GM18499 (cell line): ENCODE data around the gene LRRC49.
"Not testable (repeated sequence)": the region's sequence is repeated elsewhere in the genome, so short reads cannot be mapped to it uniquely, and the experiment has no call there.

Source experiments
- ATAC-seq: cut with Tn5 transposase; IDR thresholded peaks from one replicate; pipeline ENCODE4 v1.9.1; 2021; ENCODE audit warnings: moderate number of reproducible peaks; ENCODE audit not compliant: insufficient read depth, unreplicated experiment

The LRRC49 gene, protein sequence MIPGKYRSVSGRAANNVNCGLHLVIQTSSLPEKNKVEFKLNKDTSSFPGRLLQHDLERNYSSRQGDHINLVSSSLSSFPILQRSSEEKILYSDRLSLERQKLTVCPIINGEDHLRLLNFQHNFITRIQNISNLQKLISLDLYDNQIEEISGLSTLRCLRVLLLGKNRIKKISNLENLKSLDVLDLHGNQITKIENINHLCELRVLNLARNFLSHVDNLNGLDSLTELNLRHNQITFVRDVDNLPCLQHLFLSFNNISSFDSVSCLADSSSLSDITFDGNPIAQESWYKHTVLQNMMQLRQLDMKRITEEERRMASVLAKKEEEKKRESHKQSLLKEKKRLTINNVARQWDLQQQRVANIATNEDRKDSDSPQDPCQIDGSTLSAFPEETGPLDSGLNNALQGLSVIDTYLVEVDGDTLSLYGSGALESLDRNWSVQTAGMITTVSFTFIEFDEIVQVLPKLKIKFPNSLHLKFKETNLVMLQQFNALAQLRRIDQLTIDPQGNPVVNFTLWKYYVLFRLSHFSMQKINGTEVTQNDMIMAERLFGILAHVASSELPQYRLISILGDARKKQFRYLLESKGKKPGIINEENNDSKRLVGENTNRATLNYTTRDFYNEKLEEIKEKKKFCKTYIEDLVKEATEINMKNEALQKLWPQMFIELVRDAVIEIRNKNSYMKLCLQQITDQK

DNA sequence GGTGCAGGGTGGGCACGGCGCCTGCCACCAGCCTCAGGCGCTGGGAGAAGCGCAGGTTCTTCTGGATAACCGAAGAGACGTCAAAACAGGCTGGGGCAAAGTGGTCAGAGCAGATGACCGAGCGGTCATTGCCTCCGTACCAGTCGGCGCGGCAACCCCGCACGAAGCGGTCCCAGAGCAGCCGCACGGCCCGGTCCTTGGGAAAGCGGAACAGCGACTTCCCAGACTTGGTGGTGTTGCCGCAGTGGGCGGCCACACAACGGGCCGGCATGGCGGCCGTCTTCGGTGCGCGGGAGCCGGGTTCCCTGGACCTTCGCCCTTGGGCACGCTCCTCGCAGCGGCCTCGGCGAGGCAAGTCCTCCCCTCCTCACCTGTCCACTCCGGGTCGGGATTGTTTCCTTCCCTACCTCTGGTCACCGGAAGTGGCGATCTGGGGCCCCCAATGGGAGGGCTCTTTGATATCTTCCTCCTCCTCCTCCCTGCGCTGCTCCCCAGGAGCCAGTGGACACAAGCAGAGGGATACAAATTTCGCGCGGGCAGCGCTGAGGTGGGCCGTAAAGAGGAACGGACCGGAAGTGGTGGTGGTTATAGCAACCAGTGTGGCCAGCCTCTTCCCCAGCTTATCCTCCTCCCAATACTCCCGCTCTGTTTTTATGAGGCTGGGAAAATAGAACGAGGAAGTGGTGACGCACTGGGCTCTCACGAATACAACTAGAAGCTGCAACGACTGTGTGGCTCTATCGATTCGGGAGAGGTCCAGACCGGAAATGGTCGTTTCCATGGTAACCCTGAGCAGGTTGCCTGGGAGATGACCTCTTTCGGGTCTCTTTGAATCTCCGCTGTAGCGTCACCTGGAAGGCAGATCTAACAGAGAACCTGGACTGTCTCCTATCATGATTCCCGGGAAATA is at the start of gene LRRC49, which contains the start of gene THAP10:
TSS of gene LRRC49 (plus strand) at position 825 of the 910 bp plus-strand sequence. CDS start at position 894, 69 bp downstream.
TSS of gene THAP10 (minus strand) at position 432 of the 910 bp plus-strand sequence. CDS start at position 271, 161 bp downstream.
- no peak for ATAC-seq

DNA sequence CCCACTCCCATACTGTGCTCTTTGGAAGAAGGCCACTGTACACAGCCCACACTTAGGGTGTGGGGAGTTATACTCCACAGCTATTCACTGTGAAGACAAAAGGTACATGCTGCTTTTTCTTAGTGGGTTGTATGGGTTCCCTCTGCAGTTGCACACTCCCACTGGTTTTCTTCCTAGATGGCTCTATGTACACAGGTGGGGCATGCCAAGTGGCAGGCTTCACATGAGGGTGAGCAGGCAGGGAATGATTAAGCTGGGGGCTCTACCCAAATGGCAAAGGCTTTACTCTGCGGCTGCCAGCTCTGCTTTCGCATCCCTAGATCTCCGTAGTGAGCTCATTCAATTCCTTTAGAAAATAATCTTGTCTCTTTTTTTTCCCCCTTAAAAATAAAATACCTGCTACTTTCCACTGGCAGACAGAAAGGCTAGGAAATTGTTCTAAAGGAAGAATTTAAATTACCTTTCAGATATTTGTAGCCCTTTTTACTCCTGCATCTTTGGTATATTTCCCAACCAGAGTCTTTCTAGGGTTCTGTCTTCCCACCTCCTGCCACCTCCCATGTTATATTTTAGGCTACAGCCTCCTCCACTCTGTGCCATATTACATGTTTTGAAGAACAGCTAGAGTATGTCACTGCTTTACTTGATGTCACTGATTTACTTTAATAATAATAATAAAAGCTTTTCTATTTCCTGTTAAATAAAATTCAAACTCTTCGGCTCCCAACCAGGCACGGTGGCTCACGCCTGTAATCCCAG is 46.8 kb upstream of the LRRC49 start:
- no peak for ATAC-seq

DNA sequence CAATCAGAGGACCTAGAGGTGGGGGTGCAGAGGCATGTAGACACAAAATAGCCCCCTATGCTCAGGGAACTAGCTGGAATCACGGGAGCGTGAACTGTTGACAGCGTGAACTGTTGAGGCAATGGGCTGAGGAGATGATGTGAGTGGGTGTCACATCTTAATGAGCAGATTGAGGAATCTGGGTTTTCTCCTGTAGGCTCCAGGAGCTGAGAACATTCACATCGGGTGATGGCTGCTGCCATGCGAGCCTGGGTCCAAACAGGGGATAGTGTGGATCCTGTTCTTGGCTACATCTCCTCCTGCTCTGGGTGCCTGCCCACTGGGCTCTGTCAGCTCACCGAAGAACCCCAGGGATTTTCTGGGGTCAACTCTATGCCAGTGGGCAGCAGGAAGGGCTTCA is 40.7 kb upstream of the LRRC49 start:
- ATAC-seq, result no peak

DNA sequence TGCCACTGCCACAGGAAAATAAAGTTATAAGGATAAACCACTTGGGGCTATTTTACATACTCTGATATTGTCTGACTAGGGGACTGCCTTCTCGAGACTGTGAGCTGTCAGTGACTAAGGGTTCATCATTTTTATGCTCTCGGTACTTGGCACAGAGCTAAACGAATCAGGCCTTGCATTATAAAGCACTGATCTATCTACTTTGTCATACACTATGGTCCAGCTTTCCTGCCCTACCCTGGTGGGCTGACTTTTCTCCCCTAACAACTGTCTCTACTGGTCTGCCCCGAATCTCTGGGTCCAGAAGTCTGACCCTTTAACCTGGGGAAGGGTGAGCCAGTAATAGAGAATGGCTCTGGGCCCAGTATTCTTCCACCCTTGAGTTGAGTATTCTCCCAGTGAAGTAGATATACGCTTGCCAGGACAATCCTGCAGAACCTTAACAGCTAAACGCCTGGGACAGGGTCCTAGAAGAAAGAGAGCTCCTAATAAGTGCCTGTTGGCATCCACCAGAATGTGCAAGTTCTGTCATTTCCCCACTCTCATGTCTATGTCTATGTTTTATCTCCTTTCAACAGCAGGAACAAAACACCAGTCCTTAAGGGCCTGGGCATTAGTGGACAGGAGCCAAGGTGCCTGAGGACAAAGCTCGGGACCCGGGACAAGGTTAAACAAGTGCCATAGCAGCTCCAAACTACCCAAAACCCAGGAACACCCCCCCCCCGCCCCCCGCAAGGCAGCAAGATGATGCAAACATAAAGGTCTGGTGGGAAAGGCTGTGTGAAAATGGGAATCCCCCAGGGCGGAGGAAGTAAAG is 39.9 kb upstream of the LRRC49 start:
- ATAC-seq, result no peak

DNA sequence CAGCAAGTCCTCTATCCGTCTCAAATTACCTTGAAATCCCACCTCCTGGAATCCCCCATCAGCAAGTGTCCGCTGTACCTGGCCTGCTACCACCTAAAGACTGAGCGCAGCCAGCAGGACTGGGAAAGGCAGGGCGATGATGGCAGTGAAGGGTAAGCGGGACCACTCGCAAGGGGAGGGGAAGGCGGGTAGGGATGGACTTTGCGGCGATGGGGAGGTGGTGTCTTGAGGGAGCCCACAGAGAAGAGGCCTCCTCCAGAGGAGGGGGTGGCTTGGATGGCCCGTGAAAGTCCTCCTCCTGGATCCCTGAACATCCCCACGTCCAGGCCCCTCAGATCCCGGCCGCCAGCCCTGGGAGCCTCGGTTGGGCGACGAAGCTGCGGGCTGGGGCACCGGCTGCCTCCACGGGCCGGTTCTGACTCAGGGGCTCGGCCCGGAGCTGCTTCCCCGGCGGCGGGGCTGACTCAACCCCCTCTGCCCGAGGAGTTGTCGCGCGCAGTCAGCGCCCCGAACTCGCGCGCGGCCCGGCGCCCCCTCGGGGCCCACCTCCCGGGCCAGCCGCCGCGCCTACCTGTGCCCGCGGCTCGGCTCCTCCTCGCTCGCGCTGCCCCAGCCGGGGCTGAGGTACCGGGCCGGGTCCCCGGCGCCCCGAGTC is 39.2 kb upstream of the LRRC49 start:
- no peak for ATAC-seq

DNA sequence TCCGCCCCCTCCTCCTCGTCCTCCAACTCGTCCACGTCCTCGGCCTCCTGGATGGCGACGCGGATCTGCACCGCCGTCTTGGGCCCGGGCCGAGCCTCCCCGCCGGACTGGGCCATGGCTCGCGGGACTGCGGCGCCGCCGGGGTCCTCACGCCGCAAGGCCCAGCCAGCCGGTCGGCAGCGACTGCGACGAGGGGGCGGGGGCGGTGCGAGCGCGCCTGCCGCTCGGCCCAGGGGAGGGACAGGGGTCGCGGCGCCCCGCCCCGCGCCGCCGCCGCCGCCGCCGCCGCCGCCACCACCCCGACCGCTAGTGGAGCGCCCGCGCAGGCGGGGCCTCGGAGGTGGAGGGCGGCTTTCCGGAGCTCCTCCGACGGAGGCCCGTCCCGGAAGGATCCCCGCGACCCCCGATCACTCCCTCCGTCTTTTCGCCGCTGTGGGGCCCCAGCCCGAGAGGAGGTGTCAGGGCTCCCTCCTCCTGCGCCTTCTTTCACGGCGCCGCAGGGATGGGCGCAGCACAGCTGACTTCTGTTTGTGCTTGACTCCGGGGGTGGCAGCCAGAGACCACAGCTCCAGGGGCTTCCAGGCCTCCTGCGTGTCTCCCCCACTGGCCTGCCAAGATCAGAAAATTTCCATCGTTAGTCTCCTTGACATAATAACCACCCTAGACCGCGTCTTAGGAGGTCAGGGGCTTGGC is 38.5 kb upstream of the LRRC49 start, which contains the start of gene LARP6:
TSS of gene LARP6 (minus strand) at position 185 of the 693 bp plus-strand sequence. CDS start at position 116, 69 bp downstream.
- ATAC-seq, result no peak

DNA sequence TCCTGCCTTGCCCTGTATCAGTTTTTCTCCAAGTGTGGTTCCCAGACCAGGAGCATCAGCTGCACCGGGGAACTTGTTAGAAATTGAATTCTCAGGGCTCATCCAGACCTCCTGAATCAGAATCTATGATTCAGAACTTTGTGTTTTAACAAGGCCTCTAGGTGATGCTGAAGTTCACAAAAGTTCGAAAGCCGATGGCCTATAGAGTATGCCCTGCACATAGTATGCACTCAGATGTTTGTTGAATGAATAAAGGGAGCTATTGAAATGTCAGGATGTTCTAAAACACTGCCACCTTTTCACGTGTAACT is 38.0 kb upstream of the LRRC49 start:
- ATAC-seq, result no peak

DNA sequence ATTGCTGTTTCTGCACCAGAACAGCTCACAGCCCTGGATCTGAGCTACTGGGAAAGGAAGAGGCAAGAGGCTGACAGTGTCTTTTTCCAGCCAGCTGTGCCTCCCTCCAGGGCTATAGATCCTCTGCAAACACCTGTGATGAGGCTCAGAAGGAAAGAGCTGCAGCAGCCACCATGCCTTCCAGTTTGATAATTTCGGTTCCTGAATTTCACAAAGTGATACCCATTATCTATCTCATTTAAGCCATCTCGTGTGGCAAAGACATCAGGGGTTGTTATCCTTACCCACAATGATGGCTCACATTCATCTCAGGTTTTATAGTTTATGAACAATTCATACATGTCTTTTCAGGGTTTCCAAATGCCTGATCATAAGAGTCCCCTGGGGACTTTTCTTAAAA is 36.9 kb upstream of the LRRC49 start:
- ATAC-seq, result no peak

DNA sequence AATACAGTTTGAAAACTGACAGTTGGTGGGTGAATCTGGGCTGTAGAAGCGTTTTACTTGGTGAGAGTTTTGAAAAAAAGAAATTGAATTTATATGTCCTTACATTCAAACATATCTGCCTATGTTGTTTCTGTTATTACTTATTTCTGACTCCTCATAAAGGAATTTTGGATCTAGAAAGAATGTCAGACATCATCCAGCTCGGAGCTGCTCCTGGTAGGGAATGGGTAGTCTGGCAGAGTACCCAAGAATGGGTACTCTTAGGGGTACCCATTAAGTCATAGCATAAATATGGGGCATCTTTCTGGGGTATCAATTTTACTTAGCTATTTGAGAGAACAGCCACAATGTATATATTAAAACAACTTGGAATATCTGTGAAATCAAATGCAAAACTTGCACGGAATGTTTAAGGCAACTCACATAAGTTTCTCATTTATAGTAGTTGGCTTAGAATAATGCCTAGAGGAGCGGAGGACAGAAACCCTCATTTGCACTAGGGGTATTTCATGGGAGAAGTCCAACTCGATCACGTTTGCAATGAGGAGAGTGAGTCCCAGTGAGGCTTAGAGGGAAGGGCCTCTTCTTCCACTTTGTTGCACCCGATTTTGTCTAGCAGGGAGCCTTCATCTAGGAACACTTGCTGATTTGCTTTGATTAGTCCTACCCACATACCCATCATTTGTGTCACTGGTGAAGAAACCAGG is 36.3 kb upstream of the LRRC49 start:
- ATAC-seq, result no peak

DNA sequence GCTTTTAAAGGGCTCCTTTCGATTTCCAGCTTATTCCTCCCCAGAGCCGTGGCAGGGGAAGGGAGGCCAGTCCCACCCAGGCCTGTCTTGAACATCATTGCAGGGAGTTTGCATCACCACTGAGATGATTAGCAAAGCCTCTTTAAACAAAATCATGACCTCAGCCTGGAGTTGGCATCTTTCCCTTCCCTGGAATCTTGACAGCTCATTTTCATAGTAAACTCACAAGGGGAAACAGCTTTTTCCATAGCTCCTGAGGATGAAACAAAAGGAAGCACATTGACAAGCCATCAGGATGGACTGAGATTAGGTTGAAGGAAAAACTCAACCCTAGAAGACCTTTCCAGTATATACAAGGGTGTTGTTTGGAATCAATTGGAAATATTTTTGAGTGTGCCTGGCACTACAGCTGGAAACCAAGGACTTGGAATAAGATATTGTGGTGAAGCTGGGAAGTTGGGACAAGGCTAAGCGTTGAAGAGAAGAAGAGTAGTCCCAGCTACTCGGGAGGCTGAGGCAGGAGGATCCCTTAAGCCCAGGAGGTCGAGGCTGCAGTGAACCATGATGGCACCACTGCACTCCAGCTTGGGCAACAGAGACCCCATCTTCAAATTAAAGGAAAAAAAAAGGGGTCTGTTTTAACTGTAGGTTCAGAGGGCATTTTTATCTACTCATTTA is 35.6 kb upstream of the LRRC49 start:
- ATAC-seq, result no peak

DNA sequence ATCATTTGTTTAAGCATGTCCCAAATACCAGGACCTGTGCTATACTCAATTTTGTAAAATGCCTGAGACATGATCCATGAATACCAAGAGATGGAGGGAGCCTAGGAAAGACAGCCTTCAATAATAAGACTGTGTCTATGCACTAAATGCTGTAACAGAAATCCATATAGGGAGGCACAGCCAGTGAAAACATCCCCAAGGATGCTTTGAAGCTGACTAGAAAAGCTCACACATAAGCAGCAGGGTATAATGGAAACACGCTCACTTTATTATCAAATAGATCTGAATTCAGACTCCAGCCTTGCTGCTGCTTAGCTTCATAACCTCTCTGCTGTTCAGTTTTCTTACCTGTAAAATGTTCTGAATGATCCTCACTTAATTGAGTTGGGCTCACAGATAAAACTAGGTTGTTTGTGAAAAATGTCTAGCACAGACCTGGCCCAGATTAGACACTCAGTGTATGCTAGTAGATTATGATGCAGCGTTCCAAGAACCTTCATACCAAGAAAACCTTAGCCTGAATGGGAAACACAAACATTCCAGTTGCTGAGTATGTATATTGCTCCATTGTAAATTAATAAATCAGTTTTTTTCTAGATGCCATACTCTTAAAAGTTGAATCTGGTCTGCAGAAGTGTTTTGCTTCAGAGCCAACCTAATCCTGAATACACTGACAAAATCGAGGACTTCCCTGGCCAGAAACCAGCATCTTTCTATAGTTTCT is 34.9 kb upstream of the LRRC49 start:
- ATAC-seq, result no peak

DNA sequence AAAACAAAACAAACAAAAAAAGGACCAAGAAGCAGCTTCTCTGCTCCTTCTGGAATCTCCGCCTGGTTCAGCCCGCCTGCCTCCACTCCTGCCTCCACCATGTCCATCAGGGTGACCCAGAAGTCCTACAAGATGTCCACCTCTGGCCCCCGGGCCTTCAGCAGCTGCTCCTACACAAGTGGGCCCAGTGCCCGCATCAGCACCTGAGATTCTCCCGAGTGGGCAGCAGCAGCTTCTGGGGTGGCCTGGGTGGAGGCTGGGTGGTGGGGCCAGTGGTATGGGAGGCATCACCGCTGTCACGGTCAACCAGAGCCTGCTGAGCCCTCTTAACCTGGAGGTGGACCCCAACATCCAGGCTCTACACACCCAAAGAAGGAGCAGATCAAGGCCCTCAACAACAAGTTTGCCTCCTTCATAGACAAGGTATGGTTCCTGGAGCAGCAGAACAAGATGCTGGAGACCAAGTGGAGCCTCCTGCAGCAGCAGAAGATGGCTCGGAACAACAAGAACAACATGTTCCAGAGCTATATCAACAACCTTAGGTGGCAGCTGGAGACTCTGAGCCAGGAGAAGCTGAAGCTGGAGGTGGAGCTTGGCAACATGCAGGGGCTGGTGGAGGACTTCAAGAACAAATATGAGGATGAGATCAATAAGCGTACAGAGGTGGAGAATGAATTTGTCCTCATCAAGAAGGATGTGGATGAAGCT is 33.9 kb upstream of the LRRC49 start:
- ATAC-seq, result not testable (repeated sequence)

DNA sequence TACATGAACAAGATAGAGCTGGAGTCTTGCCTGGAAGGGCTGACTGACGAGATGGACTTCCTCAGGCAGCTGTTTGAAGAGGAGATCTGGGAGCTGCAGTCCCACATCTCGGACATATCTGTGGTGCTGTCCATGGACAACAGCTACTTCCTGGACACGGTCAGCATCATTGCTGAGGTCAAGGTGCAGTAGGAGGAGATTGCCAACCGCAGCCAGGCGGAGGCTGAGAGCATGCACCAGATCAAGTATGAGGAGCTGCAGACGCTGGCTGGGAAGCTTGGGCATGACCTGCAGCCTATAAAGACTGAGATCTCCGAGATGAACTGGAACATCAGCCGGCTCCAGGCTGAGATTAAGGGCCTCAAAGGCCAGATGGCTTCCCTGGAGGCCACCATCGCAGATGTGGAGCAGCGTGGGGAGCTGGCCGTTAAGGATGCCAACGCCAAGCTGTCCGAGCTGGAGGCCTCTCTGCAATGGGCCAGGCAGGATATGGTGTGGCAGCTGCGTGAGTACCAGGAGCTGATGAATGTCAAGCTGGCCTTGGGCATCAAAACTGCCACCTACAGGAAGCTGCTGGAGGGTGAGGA is 33.2 kb upstream of the LRRC49 start:
- no peak for ATAC-seq

DNA sequence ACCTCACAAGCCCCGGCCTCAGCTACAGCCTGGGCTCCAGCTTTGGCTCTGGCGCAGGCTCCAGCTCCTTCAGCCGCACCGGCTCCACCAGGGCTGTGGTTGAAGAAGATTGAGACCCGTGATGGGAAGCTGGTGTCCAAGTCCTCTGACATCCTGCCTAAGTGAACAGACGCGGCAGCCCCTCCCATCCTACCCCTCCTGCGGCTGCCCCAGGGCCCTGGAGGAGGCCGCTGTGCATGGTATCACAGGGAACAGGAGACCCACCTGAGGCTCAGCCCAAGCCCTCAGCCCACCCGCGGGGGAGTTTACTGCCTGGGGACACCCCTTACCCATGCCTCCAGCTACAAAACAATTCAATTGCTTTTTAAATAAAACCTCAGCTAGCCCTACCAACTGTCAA is 32.6 kb upstream of the LRRC49 start:
- no peak for ATAC-seq
